ENCODE measurements around the gene TAS2R31.
"Not testable (repeated sequence)": the region's sequence is repeated elsewhere in the genome, so short reads cannot be mapped to it uniquely, and the experiment has no call there.

Gene TAS2R31

GRCh38 chr12:11031307-11031706, at the start of gene TAS2R31:
Gene TAS2R31, minus strand, starts transcription at chr12:11031407. Its CDS starts 72 bp downstream, at chr12:11031335.
- no peak for DNase-seq

- DNase-seq = no peak
Observed at GRCh38 chr12:11078246-11078645, 47.0 kb upstream of the TAS2R31 start.

- DNase-seq = no peak
Observed at GRCh38 chr12:11075642-11076041, 44.4 kb upstream of the TAS2R31 start.

GRCh38 chr12:11071414-11071813, 40.2 kb upstream of the TAS2R31 start:
- peak; percentile 83 for DNase-seq

GRCh38 chr12:11070999-11071398, 39.8 kb upstream of the TAS2R31 start:
- peak; percentile 71 for DNase-seq

- DNase-seq = no peak
Observed at GRCh38 chr12:11069854-11070365, 38.7 kb upstream of the TAS2R31 start.

GRCh38 chr12:11067514-11067913, 36.3 kb upstream of the TAS2R31 start:
- DNase-seq = no peak

- DNase-seq = not testable (repeated sequence)
Observed at GRCh38 chr12:11062194-11062593, 31.0 kb upstream of the TAS2R31 start, which contains the start of gene TAS2R46. Gene TAS2R46, minus strand, starts transcription at chr12:11062294. Its CDS starts 0 bp downstream, at chr12:11062294.

- DNase-seq = no peak
Observed at GRCh38 chr12:11059784-11060183, 28.6 kb upstream of the TAS2R31 start.

- DNase-seq = no peak
Observed at GRCh38 chr12:11059041-11059440, 27.8 kb upstream of the TAS2R31 start.

- DNase-seq = no peak
Observed at GRCh38 chr12:11055306-11055705, 24.1 kb upstream of the TAS2R31 start.

GRCh38 chr12:11049806-11050531, 18.8 kb upstream of the TAS2R31 start:
- DNase-seq = not testable (repeated sequence)

- DNase-seq = not testable (repeated sequence)
Observed at GRCh38 chr12:11041366-11041765, 10.2 kb upstream of the TAS2R31 start.

GRCh38 chr12:11040162-11040561, 9.0 kb upstream of the TAS2R31 start:
- DNase-seq = no peak

- no peak for DNase-seq
Observed at GRCh38 chr12:11039171-11039570, 8.0 kb upstream of the TAS2R31 start.

GRCh38 chr12:11033959-11034358, 2.8 kb upstream of the TAS2R31 start:
- not testable (repeated sequence) for DNase-seq

GRCh38 chr12:11026118-11026517, 5.1 kb downstream of the TAS2R31 start:
- peak; percentile 68 for DNase-seq

- DNase-seq = no peak
Observed at GRCh38 chr12:11023387-11023786, 7.8 kb downstream of the TAS2R31 start.

GRCh38 chr12:11022520-11022919, 8.7 kb downstream of the TAS2R31 start, which contains the start of gene TAS2R19:
Gene TAS2R19, minus strand, starts transcription at chr12:11022620. Its CDS starts 49 bp downstream, at chr12:11022571.
- no peak for DNase-seq

- no peak for DNase-seq
Observed at GRCh38 chr12:11016937-11017336, 14.3 kb downstream of the TAS2R31 start.

- peak; percentile 75 for DNase-seq
Observed at GRCh38 chr12:11015775-11016430, 15.3 kb downstream of the TAS2R31 start.

- DNase-seq = no peak
Observed at GRCh38 chr12:11014234-11014633, 17.0 kb downstream of the TAS2R31 start.

- no peak for DNase-seq
Observed at GRCh38 chr12:11007608-11008007, 23.6 kb downstream of the TAS2R31 start.

- no peak for DNase-seq
Observed at GRCh38 chr12:10998204-10998603, 33.0 kb downstream of the TAS2R31 start, which contains the start of gene TAS2R20. Gene TAS2R20, minus strand, starts transcription at chr12:10998304. Its CDS starts 429 bp downstream, at chr12:10997875.
